SIG-M5 (cell line): Measurements from ENCODE around the gene SEMA4C.
"Not testable (repeated sequence)": the region's sequence is repeated elsewhere in the genome, so short reads cannot be mapped to it uniquely, and the experiment has no call there.

Experiments used
- DNase-seq: peaks from one replicate; lab custom pipeline; 2025; lab: John Stamatoyannopoulos, UW

The SEMA4C gene

GRCh38 chr2:96898135-96898505, 28.2 kb upstream of the SEMA4C start:
- no peak for DNase-seq

GRCh38 chr2:96897491-96898134, 27.7 kb upstream of the SEMA4C start:
- DNase-seq = no peak

- no peak for DNase-seq
Observed at GRCh38 chr2:96895746-96896651, 26.1 kb upstream of the SEMA4C start.

- DNase-seq = no peak
Observed at GRCh38 chr2:96895032-96895745, 25.3 kb upstream of the SEMA4C start.

- no peak for DNase-seq
Observed at GRCh38 chr2:96894151-96894531, 24.3 kb upstream of the SEMA4C start.

GRCh38 chr2:96893289-96894150, 23.6 kb upstream of the SEMA4C start:
- no peak for DNase-seq

GRCh38 chr2:96891591-96892333, 21.9 kb upstream of the SEMA4C start:
- DNase-seq = no peak

GRCh38 chr2:96890726-96891385, 21.0 kb upstream of the SEMA4C start:
- DNase-seq = no peak

GRCh38 chr2:96890252-96890651, 20.4 kb upstream of the SEMA4C start:
- no peak for DNase-seq

- not testable (repeated sequence) for DNase-seq
Observed at GRCh38 chr2:96889502-96889901, 19.6 kb upstream of the SEMA4C start.

- DNase-seq = no peak
Observed at GRCh38 chr2:96888072-96889011, 18.5 kb upstream of the SEMA4C start.

GRCh38 chr2:96887493-96888012, 17.7 kb upstream of the SEMA4C start:
- DNase-seq = no peak

- no peak for DNase-seq
Observed at GRCh38 chr2:96885432-96886347, 15.8 kb upstream of the SEMA4C start.

GRCh38 chr2:96884299-96885094, 14.6 kb upstream of the SEMA4C start:
- no peak for DNase-seq

GRCh38 chr2:96883306-96883705, 13.4 kb upstream of the SEMA4C start:
- no peak for DNase-seq

- no peak for DNase-seq
Observed at GRCh38 chr2:96882906-96883305, 13.0 kb upstream of the SEMA4C start.

GRCh38 chr2:96882230-96882629, 12.3 kb upstream of the SEMA4C start:
- DNase-seq = no peak
